Nephron (organoid): ENCODE data around the gene GARNL3.

ENCODE experiments used
- H3K27ac Mint-ChIP-seq, 3 experiments: 2 replicates each; pipeline ENCODE4 v1.8.0; 2020; ENCODE audit warnings: mixed read lengths in 3 of 3, mild to moderate bottlenecking in 2 of 3, moderate library complexity in 1 of 3
- H3K27me3 Mint-ChIP-seq: 2 replicates; pipeline ENCODE4 v1.8.0; 2021; ENCODE audit warnings: low read depth, mild to moderate bottlenecking, moderate library complexity, mixed read lengths
- H3K36me3 Mint-ChIP-seq: 2 replicates; pipeline ENCODE4 v1.8.0; 2020; ENCODE audit warnings: low read depth, mixed read lengths
- H3K4me1 Mint-ChIP-seq: 2 replicates; pipeline ENCODE4 v1.8.0; 2020; ENCODE audit warnings: mixed read lengths
- H3K4me3 Mint-ChIP-seq, 3 experiments: 2 replicates each; pipeline ENCODE4 v1.8.0; 2020; ENCODE audit warnings: mild to moderate bottlenecking in 3 of 3, mixed read lengths in 3 of 3, moderate library complexity in 2 of 3
- H3K9me3 Mint-ChIP-seq: 2 replicates; pipeline ENCODE4 v1.8.0; 2020; ENCODE audit warnings: mixed read lengths
- CTCF ChIP-seq, 3 experiments: fragments of 200-600 bp; sonication (generic); IDR thresholded peaks; one replicate each; pipeline ENCODE4 v1.5.0; 2021; ENCODE audit warnings: antibody characterized with exemption in 3 of 3; ENCODE audit not compliant: unreplicated experiment in 3 of 3

Gene GARNL3

DNA sequence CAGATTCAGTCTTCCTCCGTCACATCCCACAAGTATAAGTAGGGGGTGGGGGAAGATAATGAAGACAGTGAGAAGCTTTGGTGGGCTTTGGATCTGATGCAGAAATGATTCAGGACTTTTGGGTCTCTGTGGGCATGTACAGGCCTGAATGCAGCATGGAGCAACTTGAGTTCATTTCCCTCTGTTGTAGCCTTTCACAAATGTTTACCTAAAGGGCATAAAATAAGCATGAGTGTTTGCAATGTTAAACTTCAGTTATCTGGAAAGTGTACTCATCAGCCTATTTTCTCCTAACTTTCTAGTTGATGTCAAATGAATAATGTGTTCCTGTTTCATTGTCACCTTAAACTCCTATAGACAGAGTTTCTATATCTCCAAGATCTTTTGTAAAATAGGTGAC, 39.3 kb downstream of the GARNL3 start:
- Mint-ChIP-seq H3K4me1 (peaks cover 9% of the 10 kb centered on the region), H3K36me3 (no peaks in the 10 kb centered on the region), H3K27ac (no peak overlapping the region), H3K9me3 (no peaks in the 10 kb centered on the region), H3K4me3 (no peak overlapping the region), H3K27me3 (peaks cover 4% of the 10 kb centered on the region)
- no peak for TF ChIP-seq CTCF (IDR thresholded peaks at IDR 0.05; ENCODE audit: unreplicated experiment in 3 of 3)

GRCh38 chr9:127305206-127305837, 40.7 kb downstream of the GARNL3 start:
- peaks cover 9% of the 10 kb centered on the region for H3K4me1 Mint-ChIP-seq
- peaks cover 4% of the 10 kb centered on the region for H3K27me3 Mint-ChIP-seq
- no peaks in the 10 kb centered on the region for H3K36me3 Mint-ChIP-seq
- TF ChIP-seq CTCF (IDR thresholded peaks at IDR 0.05; ENCODE audit: unreplicated experiment in 3 of 3), result no peak
- no peaks in the 10 kb centered on the region for H3K9me3 Mint-ChIP-seq
- no peak overlapping the region for H3K27ac Mint-ChIP-seq
- no peak overlapping the region for H3K4me3 Mint-ChIP-seq

- H3K4me1 Mint-ChIP-seq, result peaks cover 6% of the 10 kb centered on the region
Observed at GRCh38 chr9:127305838-127306226, 41.3 kb downstream of the GARNL3 start.

GRCh38 chr9:127307802-127308201, 43.2 kb downstream of the GARNL3 start:
- peaks cover 3% of the 10 kb centered on the region for H3K36me3 Mint-ChIP-seq
- no peak for TF ChIP-seq CTCF (IDR thresholded peaks at IDR 0.05; ENCODE audit: unreplicated experiment in 3 of 3)
- no peaks in the 10 kb centered on the region for H3K4me1 Mint-ChIP-seq
- no peak overlapping the region for H3K27ac Mint-ChIP-seq
- H3K9me3 Mint-ChIP-seq, result no peaks in the 10 kb centered on the region
- H3K4me3 Mint-ChIP-seq, result no peak overlapping the region
- H3K27me3 Mint-ChIP-seq, result peaks cover 4% of the 10 kb centered on the region

More at GRCh38 chr9:127305838-127306226, 41.3 kb downstream of the GARNL3 start:
- peaks cover 4% of the 10 kb centered on the region for H3K27me3 Mint-ChIP-seq
- no peak for TF ChIP-seq CTCF (IDR thresholded peaks at IDR 0.05; ENCODE audit: unreplicated experiment in 3 of 3)
- no peaks in the 10 kb centered on the region for H3K36me3 Mint-ChIP-seq
- H3K9me3 Mint-ChIP-seq, result no peaks in the 10 kb centered on the region
- no peak overlapping the region for H3K27ac Mint-ChIP-seq
- H3K4me3 Mint-ChIP-seq, result no peak overlapping the region

GRCh38 chr9:127308652-127309434, 44.3 kb downstream of the GARNL3 start:
- Mint-ChIP-seq H3K27me3 (peaks cover 4% of the 10 kb centered on the region), H3K27ac (no peak overlapping the region), H3K4me1 (no peaks in the 10 kb centered on the region), H3K36me3 (peaks cover 6% of the 10 kb centered on the region), H3K4me3 (no peak overlapping the region), H3K9me3 (no peaks in the 10 kb centered on the region)
- TF ChIP-seq CTCF (IDR thresholded peaks at IDR 0.05; ENCODE audit: unreplicated experiment in 3 of 3), result no peak
